CD4-positive, alpha-beta T cell treated with Interleukin-17A for 1 hour (primary cell): ENCODE data around the gene CD200.
"Not testable (repeated sequence)": the region's sequence is repeated elsewhere in the genome, so short reads cannot be mapped to it uniquely, and the experiment has no call there.

ENCODE experiments used
- DNase-seq: peaks from one replicate; pipeline ENCODE4 v3.0.0-alpha.2; 2020

CD200 gene

DNA sequence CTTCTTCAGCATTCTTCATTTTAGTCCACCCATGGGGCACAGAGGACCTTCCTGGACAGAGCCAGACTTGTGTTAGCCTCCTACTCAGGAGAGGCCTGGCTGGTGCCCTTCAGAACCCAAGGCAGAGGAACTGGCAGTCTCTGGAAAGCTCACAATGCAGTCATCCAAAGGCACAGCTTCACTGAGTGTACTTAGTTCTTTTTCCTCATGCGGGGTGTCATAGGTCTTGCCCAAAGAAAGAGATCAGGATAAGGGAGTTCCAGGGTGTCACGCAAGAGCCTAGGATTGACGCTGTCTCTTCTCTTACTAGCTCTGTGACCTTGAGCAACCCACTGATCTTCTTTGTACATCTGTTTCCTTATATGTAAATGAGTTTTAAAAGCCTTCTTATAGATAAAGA lies 58.7 kb downstream of the CD200 start:
- no peak for DNase-seq

DNA sequence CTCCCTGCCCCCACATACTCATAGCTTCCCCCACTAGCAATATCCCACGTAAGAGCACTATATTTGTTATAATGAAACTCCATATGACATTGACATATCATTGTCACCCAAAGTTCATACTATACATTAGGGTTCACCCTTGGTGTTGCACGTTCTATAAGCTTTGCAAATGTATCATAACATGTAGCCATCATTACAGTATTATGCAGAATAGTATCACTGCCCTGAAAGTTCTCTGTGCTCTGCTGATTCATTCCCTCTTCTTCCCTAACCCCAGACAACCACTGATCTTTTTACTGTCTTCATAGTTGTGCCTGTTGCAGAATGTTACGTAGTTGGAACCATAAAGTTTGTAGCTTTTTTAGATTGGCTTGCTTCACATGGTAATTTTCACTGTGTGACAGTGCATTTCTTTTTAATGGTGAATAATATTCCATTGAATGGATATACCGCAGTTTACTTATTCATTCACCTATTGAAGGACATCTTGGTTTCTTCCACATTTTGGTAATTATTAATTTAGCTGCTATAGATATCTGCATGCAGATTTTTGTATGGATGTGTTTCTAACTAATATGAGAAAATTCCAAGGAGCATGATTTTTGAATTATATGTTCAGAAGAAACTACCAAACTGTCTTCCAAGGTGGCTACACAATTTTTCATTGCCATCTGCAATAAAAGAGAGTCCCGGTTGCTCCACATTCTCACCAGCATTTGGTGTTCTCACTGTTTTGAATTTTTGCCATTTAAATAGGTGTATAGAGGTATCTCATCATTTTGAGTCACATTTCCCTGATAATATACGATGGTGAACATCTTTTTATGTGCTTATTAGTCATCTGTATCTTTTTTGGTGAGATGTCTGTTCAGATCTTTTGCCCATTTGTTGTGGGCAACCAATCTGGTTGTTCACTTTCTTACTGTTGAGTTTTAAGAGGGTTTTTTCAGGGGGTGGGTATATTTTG lies 59.7 kb downstream of the CD200 start:
- no peak for DNase-seq

DNA sequence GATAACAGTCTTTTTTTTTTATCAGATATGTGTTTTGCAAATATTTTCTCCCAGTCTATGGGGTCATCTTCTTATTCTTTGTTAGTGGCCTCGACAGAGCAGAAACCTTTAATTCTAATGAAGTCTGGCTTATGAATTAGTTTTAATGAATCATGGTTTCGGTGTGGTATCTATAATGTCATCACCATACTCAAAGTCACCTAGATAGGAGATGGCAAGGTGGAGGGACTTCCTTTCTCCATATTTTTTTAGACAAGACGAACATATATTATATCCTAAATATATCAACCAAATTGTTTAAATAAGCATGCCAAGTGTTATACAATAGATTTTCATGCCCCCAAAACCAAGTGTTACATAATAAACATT lies 60.4 kb downstream of the CD200 start:
- no peak for DNase-seq

DNA sequence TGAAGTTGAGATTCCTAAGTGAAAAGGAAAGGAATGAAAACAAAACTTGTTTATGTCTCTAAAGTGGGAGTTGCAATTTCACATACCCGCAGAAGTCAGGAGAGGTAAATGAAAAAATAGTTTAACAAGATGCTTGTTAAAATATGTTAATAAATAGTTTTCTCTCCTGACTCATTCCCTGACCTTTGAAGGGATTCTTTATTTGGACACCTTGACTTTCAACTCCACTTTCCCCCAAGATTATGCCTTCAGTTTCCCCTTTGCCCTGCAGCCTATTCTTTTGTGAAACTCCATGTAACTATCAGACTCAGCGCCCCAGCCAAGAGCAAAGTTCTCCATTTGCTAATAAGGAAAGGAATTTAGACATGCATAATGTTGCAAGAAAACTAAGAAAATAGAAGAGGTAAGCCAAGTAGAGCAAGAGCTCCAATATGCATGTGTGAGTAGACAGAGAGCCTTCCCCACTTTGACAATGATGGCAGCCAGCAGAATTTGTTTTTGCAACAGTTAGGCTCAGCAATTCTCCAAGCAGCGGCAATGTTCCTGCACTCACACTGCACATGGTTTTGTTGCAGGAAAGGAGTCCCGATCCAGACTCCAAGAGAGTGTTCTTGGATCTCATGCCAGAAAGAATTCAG lies 61.2 kb downstream of the CD200 start:
- DNase-seq = no peak

DNA sequence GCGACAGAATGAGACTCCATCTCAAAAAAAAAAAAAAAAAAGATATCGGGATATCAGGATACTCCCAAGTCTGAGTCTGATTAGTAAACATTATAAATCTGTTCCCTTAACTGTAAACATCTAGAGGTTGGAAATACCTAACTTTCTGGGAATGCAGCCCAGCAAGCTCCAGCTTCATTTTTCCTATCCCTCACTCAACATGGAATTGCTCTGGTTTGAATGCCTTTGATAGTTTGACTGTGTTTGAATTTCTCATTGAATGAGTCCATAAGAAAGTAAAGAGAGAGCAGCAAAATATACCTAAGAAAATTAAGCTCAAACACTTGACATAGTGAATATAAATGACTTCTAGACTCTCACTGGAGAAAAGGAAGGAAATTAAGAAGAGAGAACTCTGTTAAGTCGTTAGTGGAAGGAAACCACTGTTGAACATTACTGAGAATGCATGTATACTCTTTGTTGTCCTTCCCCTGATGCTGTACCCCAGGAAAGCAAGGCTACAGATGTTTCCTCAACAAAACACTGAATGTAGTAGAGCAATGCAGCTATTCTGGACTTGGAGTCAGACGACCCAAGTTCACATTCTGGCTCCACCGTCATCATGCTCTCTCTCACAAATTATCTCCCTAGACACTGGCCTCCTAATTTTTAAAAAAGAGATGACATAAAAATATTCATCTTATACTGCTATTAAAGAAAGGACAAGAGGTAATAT lies 62.4 kb downstream of the CD200 start:
- no peak for DNase-seq

DNA sequence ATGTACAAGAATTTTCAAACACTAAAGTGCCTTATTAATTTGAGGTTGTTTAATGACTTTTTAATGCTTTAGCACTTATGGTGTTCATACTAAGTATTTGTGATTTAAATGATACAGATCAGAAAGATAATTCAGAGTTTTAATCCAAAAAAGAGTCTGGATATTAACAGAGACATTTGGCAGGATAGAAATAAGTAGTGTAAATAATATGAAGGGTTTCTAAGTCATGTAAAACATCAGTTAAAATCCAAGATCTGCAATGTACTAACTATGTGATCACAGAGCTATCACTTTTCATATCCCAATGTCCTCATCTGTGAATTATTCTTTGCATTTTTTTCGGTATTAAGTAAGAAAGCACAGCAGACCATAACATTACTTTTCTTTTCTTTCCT lies 62.9 kb downstream of the CD200 start:
- DNase-seq = no peak

DNA sequence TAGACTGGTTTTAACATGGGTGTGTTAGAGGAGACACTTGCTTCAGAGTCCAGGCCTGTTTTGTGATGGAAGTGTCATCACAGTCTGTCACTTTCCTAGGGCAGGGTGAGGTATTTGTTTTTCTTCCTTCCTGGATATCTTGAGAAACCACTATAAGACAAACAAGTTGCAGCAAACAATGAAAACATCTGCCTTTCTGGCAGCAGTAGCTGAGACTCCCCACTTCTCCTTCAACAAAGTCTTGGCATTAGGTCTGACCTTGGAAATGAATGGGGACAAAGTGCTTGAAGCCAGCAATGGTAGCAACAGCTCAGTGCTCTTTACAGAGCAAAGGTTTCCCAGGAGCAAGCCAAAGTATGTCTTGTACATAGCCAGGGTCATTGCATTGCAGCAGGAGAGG lies 64.6 kb downstream of the CD200 start:
- no peak for DNase-seq

DNA sequence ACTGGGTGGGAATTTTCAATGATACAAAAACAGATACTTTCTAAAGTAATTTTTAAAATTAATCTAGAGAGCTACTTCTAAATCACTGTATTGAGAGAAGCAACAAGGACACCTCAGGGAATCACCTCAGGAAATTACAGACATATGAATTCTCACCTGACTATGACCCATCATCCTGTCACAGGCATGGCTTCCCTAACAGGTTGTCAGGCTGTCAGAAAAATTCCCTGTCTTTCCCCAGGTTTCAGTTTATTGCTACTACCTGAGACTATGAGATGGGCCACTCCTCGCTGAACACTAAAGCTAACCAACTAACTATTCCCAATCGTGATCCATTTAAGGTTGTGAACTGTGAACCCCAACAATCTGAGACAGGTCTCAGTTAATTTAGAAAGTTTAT lies 66.1 kb downstream of the CD200 start:
- no peak for DNase-seq

DNA sequence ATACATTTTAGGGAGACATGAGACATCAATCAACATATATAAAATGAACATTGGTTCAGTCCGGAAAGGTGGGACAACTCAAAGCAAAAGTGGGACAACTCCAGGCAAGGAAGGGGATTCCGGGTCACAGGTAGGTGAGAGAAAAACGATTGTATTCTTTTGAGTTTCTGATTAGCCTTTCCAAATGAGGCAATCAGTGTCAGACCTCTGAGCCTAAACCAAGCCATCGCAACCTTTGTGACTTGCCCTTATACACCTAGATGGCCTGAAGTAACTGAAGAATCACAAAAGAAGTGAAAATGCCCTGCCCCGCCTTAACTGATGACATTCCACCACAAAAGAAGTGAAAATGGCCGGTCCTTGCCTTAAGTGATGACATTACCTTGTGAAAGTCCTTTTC lies 66.6 kb downstream of the CD200 start:
- DNase-seq = not testable (repeated sequence)

DNA sequence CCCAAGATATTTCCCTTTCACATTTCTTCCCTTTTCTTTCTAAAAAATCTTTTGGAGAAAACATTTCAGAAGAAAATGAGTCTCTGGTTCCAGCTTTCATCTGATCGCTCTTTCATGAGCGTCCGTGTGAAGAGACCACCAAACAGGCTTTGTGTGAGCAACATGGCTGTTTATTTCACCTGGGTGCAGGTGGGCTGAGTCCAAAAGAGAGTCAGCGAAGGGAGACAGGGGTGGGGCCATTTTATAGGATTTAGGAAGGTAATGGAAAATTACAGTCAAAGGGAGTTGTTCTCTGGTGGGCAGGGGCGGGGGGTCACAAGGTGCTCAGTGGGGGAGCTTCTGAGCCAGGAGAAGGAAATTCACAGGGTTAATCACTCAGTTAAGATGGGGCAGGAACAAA lies 67.4 kb downstream of the CD200 start:
- DNase-seq = not testable (repeated sequence)

DNA sequence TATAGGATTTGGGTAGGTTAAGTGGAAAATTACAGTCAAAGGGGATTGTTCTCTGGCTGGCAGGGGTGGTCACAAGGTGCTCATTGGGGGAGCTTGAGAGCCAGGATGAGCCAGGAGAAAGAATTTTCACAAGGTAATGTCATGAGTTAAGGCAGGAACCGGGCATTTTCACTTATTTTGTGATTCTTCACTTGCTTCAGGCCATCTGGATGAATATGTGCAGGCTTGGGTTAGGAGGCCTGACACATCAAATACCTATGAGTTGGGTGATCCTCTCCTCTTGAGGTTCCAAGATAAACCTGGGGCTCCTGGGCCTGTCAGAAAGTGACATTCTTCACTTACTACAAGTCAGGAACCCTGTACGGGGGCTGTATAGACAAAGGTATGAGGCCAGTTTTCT lies 68.7 kb downstream of the CD200 start:
- no peak for DNase-seq

DNA sequence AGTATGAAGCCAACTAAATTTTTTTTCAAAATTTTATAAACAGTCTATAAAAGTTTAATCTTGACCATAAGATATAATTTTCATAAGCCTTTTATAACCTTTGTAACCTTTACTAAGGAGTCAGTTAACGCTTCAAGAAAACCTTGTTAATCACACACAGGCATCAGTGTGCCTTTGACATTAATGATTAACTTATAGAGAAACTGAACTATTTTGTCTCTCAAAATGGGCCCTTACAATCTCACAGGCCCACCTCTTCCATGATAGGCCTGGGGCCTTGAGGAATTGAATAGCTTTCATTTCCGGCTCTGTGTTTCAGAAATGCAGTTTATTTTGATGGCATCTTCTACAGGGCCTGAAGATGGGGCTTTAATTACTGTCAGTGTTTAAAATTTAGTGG lies 70.1 kb downstream of the CD200 start:
- DNase-seq = no peak

DNA sequence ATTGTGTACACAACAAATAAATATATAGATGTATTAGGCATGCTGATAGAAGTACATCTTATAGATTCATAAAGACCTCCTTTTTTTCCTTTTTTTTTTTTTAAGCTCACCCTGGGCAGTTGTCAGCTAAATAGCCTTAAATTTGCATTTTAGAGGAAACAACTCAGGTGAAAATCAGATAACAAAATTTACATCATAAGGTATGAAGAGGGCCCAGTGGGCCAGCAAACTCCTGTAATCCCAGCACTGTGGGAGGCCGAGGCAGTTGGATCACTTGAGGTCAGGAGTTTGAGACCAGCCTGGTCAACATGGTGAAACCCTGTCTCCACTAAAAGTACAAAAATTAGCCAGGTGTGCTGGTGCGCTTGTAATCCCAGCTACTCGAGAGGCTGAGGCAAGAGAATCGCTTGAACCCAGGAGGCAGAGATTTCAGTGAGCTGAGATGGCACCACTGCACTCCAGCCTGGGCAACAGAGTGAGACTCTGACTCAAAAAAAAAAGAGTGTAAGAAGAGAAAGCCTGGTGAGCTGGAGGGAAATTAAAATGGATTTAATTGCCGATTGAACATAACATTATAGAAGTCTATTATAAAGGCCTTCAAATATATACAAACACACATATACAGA lies 72.1 kb downstream of the CD200 start:
- DNase-seq = not testable (repeated sequence)

DNA sequence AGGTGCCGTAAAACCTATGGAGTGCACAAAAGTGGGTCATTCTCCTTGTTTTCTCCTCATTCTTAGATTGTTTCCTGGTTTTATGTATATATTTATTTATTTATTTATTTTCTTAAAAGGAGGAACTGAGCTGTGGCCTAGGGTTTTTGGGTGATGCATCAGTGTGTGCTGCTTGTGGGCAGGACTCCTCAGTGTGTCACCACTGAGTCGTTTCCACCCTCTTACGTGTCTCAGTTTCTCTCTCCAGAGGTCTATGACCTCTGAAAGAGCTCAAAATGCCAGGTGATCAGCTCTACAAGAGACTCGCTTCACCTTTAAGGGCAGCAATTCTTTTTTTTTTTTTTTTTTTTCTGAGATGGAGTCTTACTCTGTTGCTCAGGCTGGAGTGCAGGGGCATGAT lies 72.9 kb downstream of the CD200 start:
- no peak for DNase-seq

DNA sequence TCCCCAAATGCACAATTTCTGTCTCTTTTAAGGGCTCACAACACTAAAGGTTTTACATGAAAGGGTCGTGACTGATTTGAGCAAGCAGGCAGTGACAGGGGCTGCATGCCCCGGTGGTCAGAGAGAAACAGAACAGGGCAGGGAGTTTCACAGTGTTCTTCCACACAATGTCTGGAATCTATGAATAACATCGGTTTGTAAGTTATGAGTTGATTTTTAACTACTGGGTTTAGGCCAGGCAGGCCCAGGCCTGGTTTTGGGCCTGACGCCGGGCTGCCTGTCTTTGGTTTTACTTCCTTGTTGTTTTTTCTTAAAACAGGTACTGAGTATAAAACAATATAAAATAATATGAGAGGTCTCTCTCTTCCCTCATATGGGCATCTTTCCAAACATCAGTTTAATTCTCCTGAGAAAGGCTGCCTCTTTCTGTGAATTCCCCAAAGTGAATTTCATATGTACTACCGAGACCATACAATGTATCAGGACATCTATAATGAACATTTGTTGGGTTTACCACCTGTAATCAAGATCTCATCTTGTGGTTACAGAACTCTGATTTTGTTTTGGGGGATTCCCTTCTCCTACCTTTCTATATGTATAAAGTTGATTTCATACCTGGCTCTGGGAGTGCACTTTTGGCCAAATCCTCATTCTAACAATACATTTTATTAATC lies 74.4 kb downstream of the CD200 start:
- no peak for DNase-seq

DNA sequence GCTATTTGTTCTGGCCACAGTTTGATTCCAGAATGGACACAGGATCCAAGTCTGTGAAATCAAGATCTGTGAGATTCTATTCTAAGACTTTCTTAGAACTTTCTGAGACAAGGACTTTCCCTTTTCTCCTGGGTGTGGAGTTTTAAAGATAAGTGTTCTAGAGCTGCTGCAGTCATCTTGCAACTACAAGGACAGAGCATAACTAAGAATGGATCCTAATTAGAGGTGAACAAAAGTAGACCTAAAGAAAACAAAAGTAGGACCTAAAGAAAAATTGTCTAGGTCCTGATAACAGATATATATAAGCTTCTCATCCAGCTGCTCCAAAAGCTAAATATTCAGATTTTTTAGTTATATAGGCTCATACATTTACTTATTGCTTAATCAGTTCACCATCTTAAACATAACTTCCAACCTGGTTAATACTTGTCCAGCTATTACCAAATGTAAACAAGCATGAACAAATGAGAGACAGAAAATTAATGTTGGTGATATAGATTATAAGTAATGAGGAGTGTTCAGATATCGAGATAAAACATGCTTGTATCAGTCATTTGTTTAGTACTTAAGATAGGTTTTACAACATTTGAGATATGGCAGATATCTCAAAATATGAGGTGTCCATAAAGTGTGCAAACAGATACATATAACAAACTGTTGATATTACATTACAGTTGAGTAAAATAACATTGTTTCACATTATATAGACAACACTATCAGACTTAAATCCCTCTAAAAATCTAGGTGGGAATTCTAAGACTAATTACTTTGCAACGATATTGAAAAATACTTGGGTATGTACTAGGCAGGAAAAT lies 75.1 kb downstream of the CD200 start:
- DNase-seq = no peak

DNA sequence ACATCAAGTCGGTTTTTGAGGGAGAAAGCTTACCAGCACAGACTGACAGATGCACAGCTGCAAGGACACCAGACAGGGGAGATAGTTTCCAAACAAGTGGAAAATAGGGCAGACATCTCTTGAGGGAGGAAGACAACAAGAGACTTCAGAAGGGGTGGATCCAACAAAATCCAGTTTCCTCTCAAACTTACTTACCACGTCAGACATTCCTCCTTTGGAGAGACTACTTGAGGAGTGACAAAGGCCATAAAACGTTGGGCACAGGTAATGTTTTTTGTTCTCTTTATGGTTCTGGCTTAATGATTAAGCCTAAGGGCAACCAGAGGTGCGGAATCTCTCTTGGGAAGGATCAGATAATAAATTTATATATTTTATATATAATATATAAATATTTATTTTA lies 76.1 kb downstream of the CD200 start:
- DNase-seq = no peak

DNA sequence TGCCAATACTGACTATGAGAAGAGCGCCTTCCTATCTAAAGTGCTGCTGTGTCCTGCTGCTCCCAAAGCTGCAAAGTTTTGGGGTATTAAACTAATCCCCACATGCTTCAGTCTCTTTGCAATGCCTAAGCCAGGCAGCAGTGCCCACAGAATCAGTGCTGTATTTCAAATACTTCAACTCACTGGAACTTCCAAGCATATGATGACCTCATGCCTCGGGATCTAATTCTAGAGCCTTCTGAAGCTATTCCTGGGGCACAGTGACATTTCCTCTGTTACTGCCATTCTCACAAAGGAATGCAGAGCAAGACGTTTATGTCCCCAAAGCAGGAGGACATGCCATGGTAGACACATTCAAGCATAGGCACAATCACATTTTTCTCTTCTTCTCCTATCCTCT lies 78.5 kb downstream of the CD200 start:
- no peak for DNase-seq
